Measurements from ENCODE around the gene MSANTD7. TPM values are rescaled to one million over a fixed set of nuclear protein-coding genes. Genes with fewer than 3 reads are reported as not detected.

MSANTD7 gene
- total and polyA plus RNA-seq, 9 of the 15 experiments (the other 6 are each of a cell fraction or from before 2014, with no cell fraction given), result 5.2 to 27.3 (median 23.6) TPM

GRCh38 chr10:14878266-14879123, 40.4 kb downstream of the MSANTD7 start, which contains the start of gene SUV39H2 (continued):
- TF ChIP-seq SIN3A (IDR thresholded peaks at IDR 0.05; ENCODE audit: borderline replicate concordance in 2 of 2, control insufficient read depth in 1 of 2, low read depth in 2 of 2, low read length in 2 of 2) (peak; percentile 90 to 94), CTCF (IDR thresholded peaks at IDR 0.05 in 2 of 3, conservative IDR thresholded peaks at IDR 0.05 in 1 of 3; ENCODE audit: insufficient read depth in 2 of 3, low read depth in 1 of 3, low read length in 3 of 3) (peak in 1 of 3 experiments; percentile 5; a peak in 1 of 6 replicates), HIVEP1 (CRISPR knock-in tag; IDR thresholded peaks at IDR 0.05) (no peak), TEAD1 (CRISPR knock-in tag; IDR thresholded peaks at IDR 0.05) (0 out of 4 replicates have a peak, but pooled peaks of 1 of the 2 experiments have one; percentile 49), ZNF408 (CRISPR knock-in tag; IDR thresholded peaks at IDR 0.05; ENCODE audit: low read depth) (no peak), CREB3L1 (IDR thresholded peaks at IDR 0.05; ENCODE audit: borderline replicate concordance, low read depth) (peak; percentile 47; the same call in 1 of the 2 replicates), USF2 (CRISPR knock-in tag; IDR thresholded peaks at IDR 0.05) (0 out of 2 replicates have a peak, but pooled peaks have one; percentile 20), HDAC8 (tag; IDR thresholded peaks at IDR 0.05) (peak; percentile 29; the same call in 1 of the 2 replicates), TBP (optimal IDR thresholded peaks at IDR 0.05; ENCODE audit: low read depth, low read length) (peak; percentile 67), ZBTB9 (CRISPR knock-in tag; IDR thresholded peaks at IDR 0.05) (peak; percentile 42; the same call in 1 of the 2 replicates), CCNT2 (IDR thresholded peaks at IDR 0.05; ENCODE audit: borderline replicate concordance, extremely low read depth, insufficient read length, low read depth, low read length) (peak; percentile 82), FUS (optimal IDR thresholded peaks at IDR 0.05; ENCODE audit: low read depth, low read length) (peak; percentile 47), FOXK1 (CRISPR knock-in tag; IDR thresholded peaks at IDR 0.05; ENCODE audit: borderline replicate concordance) (no peak), ZNF217 (CRISPR knock-in tag; IDR thresholded peaks at IDR 0.05) (no peak), NCOA1 (IDR thresholded peaks at IDR 0.05; ENCODE audit: low read depth) (0 out of 2 replicates have a peak, but pooled peaks have one; percentile 29), U2AF1 (optimal IDR thresholded peaks at IDR 0.05; ENCODE audit: low read depth, low read length) (peak; percentile 67), SMAD4 (CRISPR knock-in tag; conservative IDR thresholded peaks at IDR 0.05) (peak; percentile 61; the same call in 1 of the 2 replicates), RBFOX2 (IDR thresholded peaks at IDR 0.05; ENCODE audit: low read depth, low read length) (peak; percentile 94)

Measured in K562 (cell line).